HL-60/S4 treated with phorbol 12-myristate 13-acetate at 8.2 ng/mL for 4 days and 3 days (cell line): ENCODE results near the gene REEP3.

Experiments used
- in situ Hi-C: fragments of 300-500 bp; cut with MboI; formaldehyde crosslinking; loops from 2 replicates; pipeline ENCODE4 v1.15.0; 2022; ENCODE audit warnings: low sequenced_read_pairs

Gene REEP3

GRCh38 chr10:63505562-63505961, 15.6 kb upstream of the REEP3 start:
- in situ Hi-C loops = no loop called here

- in situ Hi-C loops = no loop called here
These were observed 14.6 kb upstream of the REEP3 start for GRCh38 chr10:63506554-63506953.

- in situ Hi-C loops = no loop called here
These were observed 6.0 kb upstream of the REEP3 start for GRCh38 chr10:63515002-63515763.

- in situ Hi-C loops = no loop called here
These were observed 5.0 kb upstream of the REEP3 start for GRCh38 chr10:63516207-63516606.

- in situ Hi-C loops = no loop called here
These were observed 2.4 kb upstream of the REEP3 start for GRCh38 chr10:63518690-63519288.

GRCh38 chr10:63521416-63522276, 445 bp downstream of the REEP3 start:
- in situ Hi-C loops = no loop called here

- in situ Hi-C loops = no loop called here
These were observed 1.1 kb downstream of the REEP3 start for GRCh38 chr10:63522277-63522687.

GRCh38 chr10:63522995-63523394, 1.8 kb downstream of the REEP3 start:
- in situ Hi-C loops = no loop called here

GRCh38 chr10:63525021-63525420, 3.8 kb downstream of the REEP3 start:
- in situ Hi-C loops = no loop called here

- in situ Hi-C loops = no loop called here
These were observed 6.2 kb downstream of the REEP3 start for GRCh38 chr10:63527401-63527800.

- in situ Hi-C loops = no loop called here
These were observed 7.0 kb downstream of the REEP3 start for GRCh38 chr10:63528084-63528744.

- in situ Hi-C loops = no loop called here
These were observed 9.2 kb downstream of the REEP3 start for GRCh38 chr10:63530409-63530808.

- in situ Hi-C loops = no loop called here
These were observed 13.5 kb downstream of the REEP3 start for GRCh38 chr10:63534723-63535122.

GRCh38 chr10:63536698-63537097, 15.5 kb downstream of the REEP3 start:
- in situ Hi-C loops = no loop called here

- in situ Hi-C loops = no loop called here
These were observed 16.3 kb downstream of the REEP3 start for GRCh38 chr10:63537536-63537935.

GRCh38 chr10:63539377-63539776, 18.2 kb downstream of the REEP3 start:
- in situ Hi-C loops = no loop called here

GRCh38 chr10:63539994-63540393, 18.8 kb downstream of the REEP3 start:
- in situ Hi-C loops = no loop called here

- in situ Hi-C loops = no loop called here
These were observed 21.8 kb downstream of the REEP3 start for GRCh38 chr10:63542835-63543575.

- in situ Hi-C loops = no loop called here
These were observed 22.4 kb downstream of the REEP3 start for GRCh38 chr10:63543576-63543962.

- in situ Hi-C loops = no loop called here
These were observed 23.2 kb downstream of the REEP3 start for GRCh38 chr10:63544418-63544817.
